ENCODE data around the gene ME3.

The ME3 gene

GRCh38 chr11:86519064-86519911, 153.1 kb downstream of the ME3 start:
- DNase-seq (ENCODE audit: low read depth in 1 of 2, low spot score in 1 of 2), result no peak
- Histone ChIP-seq H3K27ac (replicated peaks) (no peak overlapping the region), H3K4me3 (replicated peaks; ENCODE audit: insufficient read depth, low read length) (no peak overlapping the region), H3K27me3 (ENCODE audit: insufficient read depth, poor library complexity, severe bottlenecking) (no peaks in the 10 kb centered on the region)
- TF ChIP-seq SPI1 (IDR thresholded peaks at IDR 0.05; ENCODE audit: borderline replicate concordance, low read depth), result no peak
- TF ChIP-seq GABPA (IDR thresholded peaks at IDR 0.05; ENCODE audit: low read depth), result no peak
- no peak for TF ChIP-seq POLR2AphosphoS5 (IDR thresholded peaks at IDR 0.05; ENCODE audit: low read depth)
- TF ChIP-seq REST (IDR thresholded peaks at IDR 0.05; ENCODE audit: insufficient replicate concordance, low read depth), result no peak
- no peak for TF ChIP-seq CTCF (IDR thresholded peaks at IDR 0.05; ENCODE audit: insufficient read depth, low read length)

- no peaks in the 10 kb centered on the region for H3K27me3 ChIP-seq (ENCODE audit: insufficient read depth, poor library complexity, severe bottlenecking)
- TF ChIP-seq SPI1 (IDR thresholded peaks at IDR 0.05; ENCODE audit: borderline replicate concordance, low read depth) (no peak), REST (IDR thresholded peaks at IDR 0.05; ENCODE audit: insufficient replicate concordance, low read depth) (no peak), GABPA (IDR thresholded peaks at IDR 0.05; ENCODE audit: low read depth) (no peak), CTCF (IDR thresholded peaks at IDR 0.05; ENCODE audit: insufficient read depth, low read length) (no peak), POLR2AphosphoS5 (IDR thresholded peaks at IDR 0.05; ENCODE audit: low read depth) (no peak)
- H3K4me3 ChIP-seq (replicated peaks; ENCODE audit: insufficient read depth, low read length), result no peak overlapping the region
- H3K27ac ChIP-seq (replicated peaks), result no peak overlapping the region
- DNase-seq (ENCODE audit: low read depth in 1 of 2, low spot score in 1 of 2), result no peak
These were observed 154.2 kb downstream of the ME3 start for GRCh38 chr11:86518211-86518610.

GRCh38 chr11:86517557-86517956, 154.9 kb downstream of the ME3 start:
- H3K4me3 ChIP-seq (replicated peaks; ENCODE audit: insufficient read depth, low read length), result no peak overlapping the region
- TF ChIP-seq CTCF (IDR thresholded peaks at IDR 0.05; ENCODE audit: insufficient read depth, low read length) (no peak), SPI1 (IDR thresholded peaks at IDR 0.05; ENCODE audit: borderline replicate concordance, low read depth) (no peak), POLR2AphosphoS5 (IDR thresholded peaks at IDR 0.05; ENCODE audit: low read depth) (no peak)

More at GRCh38 chr11:86517557-86517956, 154.9 kb downstream of the ME3 start:
- DNase-seq (ENCODE audit: low read depth in 1 of 2, low spot score in 1 of 2), result no peak
- Histone ChIP-seq H3K27me3 (ENCODE audit: insufficient read depth, poor library complexity, severe bottlenecking) (no peaks in the 10 kb centered on the region), H3K27ac (replicated peaks) (no peak overlapping the region)

Measured in HL-60 (cell line).